Activated CD8-positive, alpha-beta memory T cell treated with anti-CD3 and anti-CD28 coated beads for 1 hour (primary cell): ENCODE data around the gene IFT122.
"Not testable (repeated sequence)": the region's sequence is repeated elsewhere in the genome, so short reads cannot be mapped to it uniquely, and the experiment has no call there.

ENCODE experiments used
- DNase-seq, 2 donors: peaks; one replicate each; pipeline ENCODE4 v3.0.0-alpha.2; 2020; ENCODE audit warnings: low read depth in 1 of 2; ENCODE audit errors: extremely low read depth in 1 of 2

Gene IFT122, protein sequence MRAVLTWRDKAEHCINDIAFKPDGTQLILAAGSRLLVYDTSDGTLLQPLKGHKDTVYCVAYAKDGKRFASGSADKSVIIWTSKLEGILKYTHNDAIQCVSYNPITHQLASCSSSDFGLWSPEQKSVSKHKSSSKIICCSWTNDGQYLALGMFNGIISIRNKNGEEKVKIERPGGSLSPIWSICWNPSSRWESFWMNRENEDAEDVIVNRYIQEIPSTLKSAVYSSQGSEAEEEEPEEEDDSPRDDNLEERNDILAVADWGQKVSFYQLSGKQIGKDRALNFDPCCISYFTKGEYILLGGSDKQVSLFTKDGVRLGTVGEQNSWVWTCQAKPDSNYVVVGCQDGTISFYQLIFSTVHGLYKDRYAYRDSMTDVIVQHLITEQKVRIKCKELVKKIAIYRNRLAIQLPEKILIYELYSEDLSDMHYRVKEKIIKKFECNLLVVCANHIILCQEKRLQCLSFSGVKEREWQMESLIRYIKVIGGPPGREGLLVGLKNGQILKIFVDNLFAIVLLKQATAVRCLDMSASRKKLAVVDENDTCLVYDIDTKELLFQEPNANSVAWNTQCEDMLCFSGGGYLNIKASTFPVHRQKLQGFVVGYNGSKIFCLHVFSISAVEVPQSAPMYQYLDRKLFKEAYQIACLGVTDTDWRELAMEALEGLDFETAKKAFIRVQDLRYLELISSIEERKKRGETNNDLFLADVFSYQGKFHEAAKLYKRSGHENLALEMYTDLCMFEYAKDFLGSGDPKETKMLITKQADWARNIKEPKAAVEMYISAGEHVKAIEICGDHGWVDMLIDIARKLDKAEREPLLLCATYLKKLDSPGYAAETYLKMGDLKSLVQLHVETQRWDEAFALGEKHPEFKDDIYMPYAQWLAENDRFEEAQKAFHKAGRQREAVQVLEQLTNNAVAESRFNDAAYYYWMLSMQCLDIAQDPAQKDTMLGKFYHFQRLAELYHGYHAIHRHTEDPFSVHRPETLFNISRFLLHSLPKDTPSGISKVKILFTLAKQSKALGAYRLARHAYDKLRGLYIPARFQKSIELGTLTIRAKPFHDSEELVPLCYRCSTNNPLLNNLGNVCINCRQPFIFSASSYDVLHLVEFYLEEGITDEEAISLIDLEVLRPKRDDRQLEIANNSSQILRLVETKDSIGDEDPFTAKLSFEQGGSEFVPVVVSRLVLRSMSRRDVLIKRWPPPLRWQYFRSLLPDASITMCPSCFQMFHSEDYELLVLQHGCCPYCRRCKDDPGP

DNA sequence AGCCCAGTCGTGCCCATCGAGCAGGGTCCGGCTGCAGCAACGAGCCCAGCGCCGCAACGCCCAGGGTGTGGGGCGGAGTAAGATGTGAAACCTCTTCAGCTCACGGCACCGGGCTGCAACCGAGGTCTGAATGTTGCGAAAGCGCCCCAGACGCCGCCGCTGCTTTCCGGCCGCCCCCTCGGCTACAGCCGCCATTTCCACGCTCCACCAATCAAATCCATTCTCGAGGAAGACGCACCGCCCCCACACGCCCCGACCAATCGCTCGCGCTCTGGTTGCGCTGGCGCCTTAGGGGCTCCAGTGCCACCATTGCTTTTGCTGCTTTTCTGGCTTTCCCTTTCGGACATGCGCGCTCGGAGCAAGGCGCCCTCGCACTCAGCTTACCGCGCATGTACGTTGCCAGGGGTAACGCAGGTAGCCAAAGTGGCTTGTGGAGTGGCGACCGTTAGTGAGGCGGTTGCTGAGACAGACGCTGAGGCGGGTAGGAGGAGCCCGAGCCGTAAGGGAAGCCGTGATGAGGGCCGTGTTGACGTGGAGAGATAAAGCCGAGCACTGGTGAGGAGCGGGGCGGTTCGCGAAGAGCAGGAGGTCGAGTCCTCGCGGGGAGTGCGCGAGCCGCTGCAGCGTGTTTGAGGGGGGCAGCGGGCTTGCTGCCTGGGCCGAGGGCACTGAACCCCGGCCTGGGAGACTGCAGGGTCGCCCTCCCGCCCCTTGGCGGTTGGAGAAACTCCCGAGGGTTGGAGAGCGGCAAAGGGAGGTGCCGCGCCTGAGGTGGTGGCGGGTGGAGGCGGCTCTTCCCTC is at the start of gene IFT122, which contains the start of gene MBD4:
Gene IFT122 (plus strand): TSS at position 408 of the 801 bp plus-strand sequence. CDS start 107 bp downstream, at position 515.
Gene MBD4 (minus strand): TSS at position 132 of the 801 bp plus-strand sequence. CDS start 115 bp downstream, at position 17.
- peak; percentile 94 to 98 for DNase-seq

DNA sequence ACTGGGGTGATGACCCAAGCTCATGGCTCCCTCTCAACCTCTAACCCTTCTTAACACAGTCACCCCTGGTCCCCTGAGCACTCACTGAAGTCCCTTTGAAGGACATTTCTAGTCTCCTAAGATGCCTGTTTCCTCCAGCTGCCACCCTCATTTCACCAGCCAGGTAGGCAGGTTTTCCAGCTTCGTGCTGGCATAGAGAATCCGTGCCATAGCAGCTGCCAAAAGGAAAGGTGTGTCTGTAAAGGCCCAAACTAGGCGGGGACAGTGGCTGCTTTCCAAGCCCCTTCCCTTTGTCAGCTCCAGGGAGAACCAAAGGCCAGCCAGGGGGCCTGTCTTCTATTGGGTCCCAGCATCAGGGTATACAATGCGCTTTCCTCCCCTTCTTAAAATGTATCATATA is 48.4 kb upstream of the IFT122 start:
- DNase-seq = not testable (repeated sequence)

DNA sequence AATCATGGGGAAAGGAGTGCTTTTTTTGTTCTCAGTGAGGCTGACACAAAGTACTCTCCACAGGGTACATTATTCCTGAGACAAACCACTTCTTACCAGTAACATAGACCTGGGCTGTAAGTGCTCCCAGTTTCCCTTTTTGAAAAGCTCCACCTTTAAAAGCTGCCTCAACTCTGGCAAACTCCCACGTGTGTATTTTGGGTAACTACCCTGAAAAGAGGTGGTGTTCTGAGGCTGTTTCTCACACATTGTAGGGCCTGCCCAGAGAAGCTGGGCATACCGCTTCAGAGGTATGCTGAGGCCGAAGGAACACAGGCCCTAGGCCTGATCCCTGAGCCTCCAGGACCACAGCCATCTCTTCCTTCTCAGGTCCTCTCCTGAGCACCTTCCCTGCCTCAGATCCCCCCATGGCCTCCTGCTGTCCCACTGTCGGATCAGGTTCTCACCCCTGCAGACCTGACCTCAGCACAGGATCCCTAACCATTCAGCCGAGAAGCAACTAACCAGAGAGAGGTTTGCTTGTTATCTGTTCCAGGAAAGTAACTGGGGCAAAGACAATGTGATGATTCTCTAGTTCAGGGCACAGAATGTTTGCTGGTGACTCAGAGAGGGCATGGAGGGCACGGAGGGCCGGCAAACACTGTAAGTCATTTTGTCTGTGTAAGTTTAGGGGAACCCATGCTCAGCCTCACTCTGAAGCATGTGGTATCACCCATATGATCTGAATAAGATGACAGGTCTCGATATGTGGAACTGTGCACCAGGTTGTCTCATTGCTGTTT is 47.7 kb upstream of the IFT122 start:
- DNase-seq = not testable (repeated sequence)

DNA sequence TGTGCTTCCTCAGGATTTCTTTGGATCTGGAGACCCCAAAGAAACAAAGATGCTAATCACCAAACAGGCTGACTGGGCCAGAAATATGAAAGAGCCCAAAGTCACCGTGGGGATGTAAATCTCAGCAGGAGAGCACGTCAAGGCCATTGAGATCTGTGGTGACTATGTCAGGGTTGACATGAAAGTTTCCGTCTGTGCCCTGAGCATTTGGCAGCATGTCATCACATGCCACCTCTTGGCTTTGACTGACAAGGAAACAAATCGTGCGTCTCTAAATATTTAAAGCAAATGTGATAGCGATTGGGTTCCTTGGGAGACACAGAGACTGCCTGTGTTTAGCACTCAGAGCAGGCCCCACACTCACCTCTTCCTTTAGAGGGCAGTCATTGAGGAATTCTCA is 46.8 kb upstream of the IFT122 start:
- DNase-seq = no peak

DNA sequence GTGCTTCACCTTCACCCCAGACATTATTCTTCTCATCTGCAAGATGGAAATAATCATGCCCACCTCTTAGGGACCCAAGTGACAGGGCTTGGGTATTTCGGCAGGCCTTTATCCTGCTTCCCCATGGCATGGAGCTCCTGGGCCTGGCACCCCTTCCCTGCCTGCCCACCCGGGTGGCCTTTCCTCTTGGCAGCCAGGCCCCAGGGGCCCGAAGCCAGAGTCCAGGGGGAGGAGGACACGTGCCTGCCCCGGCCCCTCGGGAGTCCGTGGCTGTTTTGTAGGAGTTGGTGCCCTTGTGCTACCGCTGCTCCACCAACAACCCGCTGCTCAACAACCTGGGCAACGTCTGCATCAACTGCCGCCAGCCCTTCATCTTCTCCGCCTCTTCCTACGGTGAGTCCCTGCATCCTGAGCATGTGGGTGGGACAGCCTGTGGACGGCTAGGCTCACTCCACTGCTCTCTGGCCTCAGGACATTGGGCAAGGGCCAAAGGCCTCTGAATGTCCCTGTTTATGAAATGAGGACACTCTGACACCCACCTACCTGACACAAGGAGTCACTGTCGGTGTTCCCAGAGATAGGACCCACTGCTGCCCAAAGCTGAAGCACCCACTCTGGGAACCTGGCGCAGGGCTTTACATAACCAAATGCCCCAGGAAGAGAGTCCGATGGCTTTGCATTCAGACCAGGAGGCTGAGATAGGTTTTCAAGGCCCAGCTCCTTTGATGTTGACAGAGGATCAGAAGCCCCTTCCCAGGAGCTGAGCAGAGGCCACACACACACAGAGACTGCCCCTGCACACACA is 46.1 kb upstream of the IFT122 start:
- DNase-seq = not testable (repeated sequence)

DNA sequence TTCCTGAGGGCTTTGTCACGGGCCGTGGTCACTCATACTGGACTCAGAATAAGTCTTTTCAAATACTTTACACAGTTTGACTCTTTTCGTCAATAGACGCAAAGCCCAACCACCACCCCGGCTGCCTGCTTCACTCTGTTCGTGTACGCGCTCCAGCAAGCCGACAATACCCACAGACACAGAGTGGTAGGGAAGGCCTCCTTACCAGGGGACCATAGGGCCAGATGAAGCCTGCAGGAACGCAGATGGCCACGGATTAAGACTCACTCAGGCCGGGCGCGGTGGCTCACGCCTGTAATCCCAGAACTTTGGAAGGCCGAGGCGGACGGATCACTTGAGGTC is 41.2 kb upstream of the IFT122 start:
- no peak for DNase-seq

DNA sequence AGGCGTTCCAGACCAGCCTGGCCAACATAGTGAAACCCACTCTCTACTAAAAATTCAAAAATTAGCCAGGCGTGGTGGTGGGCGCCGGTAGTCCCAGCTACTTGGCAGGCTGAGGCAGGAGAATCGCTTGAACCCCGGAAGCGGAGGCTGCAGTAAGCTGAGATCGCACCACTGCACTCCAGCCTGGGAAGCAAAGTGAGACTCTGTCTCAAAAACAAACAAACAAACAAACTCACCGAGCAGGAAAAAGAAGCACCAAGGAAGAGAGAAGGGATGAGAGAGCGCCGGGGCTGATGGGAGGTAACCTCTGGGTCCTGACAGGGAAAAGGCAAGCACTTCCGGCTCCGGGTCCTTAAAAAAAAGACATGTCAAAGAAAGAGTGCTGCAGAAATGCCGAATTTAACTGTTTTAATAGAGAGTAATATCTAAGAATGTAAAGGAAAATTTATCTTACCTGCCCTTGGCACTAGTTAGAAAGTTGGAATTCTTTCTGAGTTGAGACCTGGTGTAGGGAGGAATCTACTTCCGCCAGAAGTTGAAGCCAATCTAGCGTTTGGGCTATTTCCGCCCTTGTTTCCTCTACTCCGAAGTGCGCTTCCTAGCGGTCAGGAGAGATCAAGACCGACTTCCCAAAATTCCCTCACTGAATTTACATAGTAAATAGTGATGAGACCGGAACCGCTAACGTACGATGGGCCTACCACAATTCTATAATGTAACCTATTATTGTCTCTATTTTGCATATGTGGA is 40.7 kb upstream of the IFT122 start:
- peak; percentile 35 to 45 for DNase-seq

DNA sequence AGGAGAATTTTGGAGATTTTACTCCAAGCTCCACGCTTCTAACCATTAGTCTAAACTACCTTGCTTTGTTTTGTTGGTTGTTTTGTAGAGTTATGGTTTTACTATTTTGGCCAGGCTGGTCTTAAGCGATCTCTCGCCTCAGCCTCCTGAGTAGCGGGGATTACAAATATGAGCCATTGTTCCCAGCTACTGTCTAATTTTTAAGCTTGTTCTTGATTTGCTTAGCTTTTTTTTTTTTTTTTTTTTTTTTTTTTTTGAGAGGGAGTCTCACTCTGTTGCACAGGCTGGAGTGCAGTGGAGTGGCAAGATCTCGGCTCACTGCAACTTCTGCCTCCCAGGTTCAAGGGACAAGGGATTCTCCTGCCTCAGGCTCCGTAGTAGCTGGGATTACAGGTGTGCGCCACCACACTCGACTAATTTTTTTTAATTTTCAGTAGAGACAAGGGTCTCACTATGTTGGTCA is 40.1 kb upstream of the IFT122 start:
- DNase-seq = no peak

DNA sequence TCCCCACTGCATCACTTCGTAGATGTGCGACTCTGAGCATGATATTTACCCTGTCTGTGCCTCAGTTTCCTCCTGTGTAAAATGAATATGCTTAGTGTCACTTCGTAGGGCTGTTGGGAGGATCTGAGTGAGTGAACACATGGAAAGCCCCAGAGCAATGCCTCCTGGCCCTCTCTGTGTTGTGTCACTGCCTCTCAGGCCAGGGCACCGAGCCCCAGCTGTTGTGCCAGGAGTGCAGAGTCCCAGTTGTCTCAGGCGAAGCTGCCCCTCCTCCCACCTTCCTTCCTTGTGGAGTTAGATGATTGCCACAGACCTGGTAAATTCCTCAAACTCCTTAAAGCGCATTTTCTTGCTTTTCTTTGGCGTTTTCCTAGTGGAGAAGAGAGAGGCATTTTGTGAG is 37.8 kb upstream of the IFT122 start:
- DNase-seq = no peak

DNA sequence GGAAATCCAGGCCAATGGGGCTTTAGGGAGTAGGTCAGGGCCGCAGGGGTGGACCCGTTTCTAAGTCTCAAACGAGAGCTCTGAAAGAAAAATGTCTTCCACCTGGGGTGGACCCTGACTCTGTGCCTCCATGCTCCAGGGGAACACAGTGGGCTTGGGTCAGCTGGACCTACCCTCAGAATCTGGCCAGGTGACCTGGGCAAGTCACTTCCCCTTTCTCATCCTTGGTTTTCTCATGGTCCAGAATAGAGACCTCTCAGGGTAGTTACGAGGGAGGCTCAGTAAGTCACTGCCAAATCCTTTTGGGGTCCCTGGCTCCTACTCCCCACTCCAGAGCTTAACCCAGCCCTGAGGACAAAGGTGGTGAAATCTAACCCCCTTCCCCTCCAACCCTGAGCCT is 37.4 kb upstream of the IFT122 start:
- no peak for DNase-seq

DNA sequence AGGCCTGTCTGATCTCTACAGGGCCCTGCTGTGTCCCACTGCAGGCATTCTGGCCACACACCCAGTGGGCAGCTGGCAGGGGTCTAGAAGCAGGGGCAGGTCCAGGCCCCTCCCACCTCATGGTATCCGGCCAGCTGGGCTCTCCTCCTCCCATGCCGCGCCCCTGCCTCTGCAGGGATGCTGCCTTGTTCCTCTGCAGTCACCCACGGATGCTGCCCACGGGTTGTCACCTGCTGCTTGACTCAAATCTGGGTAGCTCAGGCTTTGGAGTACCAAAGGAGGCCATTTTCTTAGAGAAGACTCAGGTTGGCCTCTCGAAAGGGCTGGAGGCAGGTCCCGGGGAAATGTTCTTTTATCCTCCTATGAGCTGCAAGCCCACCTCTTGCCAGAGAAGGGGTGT is 36.6 kb upstream of the IFT122 start:
- DNase-seq = no peak

DNA sequence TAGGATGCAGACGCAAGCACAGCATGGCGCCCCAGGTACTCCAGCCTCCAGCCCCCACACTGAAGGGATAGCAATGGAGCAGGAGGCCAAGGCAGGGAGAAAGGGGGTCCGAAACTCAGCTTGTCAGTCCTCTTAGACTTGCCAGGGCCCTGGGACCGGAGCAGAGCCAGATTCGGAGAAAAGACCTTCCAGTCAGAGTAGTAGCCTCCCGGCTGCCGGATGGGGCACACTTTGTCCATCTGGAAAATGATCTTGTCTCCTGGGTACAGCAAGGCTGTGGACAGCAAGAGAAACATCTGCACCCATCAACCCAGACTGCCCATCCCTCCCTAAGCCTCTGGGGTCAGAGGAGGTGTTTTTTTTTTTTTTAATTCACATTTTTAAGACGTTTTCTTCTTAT is 35.9 kb upstream of the IFT122 start:
- DNase-seq = no peak

DNA sequence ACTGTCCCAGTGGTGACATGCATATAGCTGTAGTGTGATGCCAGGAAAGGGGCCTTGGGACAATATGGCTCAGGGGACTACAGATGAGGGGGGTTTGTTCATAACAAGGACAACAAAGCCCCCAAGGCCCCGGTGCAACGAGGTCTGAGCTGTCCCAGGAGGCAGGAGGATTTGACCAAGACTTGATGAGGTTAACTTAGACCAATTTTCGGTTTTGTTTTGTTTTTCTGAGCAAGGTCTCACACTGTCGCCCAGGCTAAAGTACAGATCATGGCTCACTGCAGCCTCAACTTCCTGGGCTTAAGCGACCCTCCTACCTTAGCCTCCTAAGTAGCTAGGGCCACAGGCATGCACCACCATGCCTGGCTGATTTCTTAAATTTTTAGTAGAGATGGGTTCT is 35.4 kb upstream of the IFT122 start:
- no peak for DNase-seq

DNA sequence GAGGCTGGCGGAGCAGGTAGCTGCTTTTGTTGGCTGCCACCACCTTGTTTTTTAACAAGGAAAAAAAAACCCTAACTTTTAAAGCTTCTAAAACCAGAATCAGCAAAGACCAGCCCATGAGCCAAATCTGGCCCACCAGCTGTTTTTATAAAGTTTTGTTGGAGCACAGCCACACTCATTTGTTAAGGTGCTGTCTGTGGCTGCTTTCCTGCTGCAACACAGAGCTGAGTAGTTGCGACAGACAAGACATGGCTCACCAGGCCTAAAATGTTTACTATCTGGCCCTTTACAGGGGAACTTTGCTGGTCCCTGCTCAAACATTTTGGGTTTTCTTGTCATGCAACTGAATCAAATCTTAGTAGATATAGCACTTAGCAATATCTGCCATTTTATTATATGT is 30.5 kb upstream of the IFT122 start:
- DNase-seq = no peak

DNA sequence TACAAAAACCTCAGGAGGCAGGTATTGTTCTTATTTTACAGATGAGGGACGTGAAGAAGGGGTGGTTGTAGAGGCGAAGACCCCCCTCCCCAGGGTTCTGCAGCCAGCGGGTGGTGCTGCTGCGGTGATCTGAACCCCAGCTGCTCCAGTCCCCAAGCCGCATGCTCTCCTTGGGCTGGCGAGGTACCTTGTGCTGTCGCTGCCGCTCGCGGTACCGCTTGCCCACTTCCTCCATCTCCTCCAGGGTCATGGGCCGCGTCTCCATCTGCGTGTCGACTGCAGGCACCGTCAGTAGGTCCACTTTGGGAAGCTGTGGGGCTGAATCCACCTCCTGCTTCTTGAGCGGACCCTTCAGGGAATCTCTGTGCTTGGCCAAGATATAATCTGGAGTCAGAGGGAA is 29.1 kb upstream of the IFT122 start:
- DNase-seq = no peak

DNA sequence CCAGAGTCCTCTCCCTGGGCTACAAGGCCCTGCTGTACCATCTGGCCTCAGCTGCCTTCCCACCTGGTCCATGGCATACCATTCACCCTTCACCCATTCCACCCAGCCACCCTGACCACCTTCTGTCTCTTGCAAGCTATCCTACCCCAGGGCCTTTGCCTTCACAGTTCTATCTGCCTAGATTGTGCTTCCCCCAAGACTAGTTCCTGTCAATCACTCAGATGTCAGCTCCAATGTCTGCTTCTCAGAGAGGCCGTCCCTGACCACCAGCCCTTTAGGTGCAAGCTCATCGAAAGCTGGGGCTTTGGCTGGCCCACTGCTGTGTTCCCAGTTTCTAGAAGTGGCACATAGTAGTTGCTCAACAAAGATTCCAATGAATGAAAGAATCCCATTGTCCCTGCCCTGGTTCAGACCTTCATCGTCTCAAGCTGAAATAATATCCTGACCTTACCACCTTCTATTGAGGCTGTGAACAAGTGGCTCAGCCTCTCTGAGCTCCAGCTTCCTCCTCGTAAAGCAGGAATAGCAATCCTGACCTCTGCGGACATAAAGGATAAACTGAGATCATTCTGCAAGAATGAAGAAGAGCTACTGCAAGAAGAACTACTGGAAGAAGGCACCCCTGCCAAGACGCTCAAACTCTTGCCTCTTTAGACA is 27.4 kb upstream of the IFT122 start:
- DNase-seq = no peak

DNA sequence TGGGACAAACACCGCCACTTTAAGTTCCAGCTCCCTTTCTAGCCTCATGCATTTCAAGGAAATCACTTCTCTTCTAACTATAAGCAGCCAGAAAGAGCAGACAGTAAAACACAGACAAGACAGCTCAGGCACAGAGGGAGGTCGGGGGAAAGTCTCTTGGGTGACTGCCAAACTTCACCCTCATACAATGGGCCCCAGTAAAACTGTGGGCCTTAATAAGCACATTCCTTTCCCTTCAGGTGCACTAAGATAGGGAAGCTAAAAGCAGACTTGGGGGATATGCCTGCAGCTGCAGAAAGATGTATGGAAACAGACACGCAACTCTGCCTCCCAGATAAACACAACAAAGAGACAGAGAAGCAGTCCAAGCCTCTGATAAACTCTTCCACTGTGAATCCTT is 26.8 kb upstream of the IFT122 start:
- DNase-seq = not testable (repeated sequence)
